ENCODE results near the gene IFRD2.

IFRD2 gene, protein sequence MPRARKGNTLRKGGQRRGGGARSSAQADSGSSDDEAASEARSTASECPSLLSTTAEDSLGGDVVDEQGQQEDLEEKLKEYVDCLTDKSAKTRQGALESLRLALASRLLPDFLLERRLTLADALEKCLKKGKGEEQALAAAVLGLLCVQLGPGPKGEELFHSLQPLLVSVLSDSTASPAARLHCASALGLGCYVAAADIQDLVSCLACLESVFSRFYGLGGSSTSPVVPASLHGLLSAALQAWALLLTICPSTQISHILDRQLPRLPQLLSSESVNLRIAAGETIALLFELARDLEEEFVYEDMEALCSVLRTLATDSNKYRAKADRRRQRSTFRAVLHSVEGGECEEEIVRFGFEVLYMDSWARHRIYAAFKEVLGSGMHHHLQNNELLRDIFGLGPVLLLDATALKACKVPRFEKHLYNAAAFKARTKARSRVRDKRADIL

DNA sequence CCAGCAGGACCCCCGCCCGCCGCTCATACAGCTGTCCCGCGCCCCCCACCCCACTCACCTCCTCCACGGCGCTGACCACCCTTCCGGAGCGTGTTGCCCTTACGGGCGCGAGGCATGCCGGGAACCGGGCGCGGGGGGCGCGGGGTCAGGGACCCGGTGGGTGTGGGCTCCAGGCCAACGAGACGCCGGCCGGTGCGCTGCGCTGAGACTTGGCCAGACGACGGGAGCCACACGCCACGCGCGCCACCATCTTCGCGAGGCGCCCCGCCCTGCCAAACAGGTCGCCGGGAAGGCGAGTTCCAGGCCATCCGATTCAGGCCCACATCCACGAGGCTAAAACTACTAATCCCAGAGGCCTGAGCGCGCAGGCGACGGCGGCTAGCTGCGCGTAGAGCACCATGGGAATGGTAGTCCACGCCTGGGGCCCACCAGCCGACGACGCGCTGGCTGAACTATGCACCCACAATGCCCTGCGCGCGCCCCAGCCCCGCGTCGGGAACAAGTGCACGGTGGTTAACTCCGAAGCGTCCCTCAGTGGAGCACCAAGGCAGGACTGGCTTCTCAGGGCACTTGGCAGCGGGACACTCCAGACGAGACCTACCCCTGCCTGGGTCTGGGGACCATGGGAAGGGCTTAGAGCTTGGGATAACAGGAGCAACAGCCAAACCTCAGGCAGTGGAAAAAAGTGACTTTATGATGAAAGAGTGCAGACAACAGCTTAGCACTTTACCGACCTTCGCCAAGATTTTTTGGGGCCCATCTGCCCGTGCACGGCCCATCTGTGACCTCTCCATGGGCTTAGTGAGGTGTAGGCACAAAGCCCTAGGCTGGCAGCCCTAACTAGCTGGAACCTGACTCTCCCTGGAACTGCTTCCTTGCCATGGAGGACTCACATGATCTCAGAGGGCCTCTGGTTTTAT, at the start of gene IFRD2:
Gene IFRD2 (minus strand): TSS at position 271 of the 920 bp plus-strand sequence. CDS start 155 bp downstream, at position 116.
- DNase-seq, result peak; percentile 90

DNA sequence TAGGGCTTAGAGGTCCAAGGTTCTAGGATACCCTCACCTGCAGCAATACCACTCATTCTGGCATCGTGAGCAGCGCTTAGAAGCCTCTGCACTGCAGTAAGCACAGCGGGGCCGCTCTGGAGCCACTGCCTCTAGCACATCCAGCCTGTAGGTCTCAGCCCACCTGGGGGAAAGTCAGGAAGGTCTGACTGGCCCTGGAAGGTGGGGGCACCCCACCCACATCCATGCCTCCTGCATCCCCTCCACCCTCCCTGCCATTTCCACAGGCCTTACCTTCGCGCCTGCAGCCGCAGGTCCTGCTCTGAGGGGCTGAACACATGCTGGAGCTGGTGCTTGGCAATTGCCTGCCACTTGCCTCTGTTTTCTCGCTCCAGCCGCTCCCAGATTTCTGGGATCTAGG, 49.3 kb upstream of the IFRD2 start:
- DNase-seq, result no peak

DNA sequence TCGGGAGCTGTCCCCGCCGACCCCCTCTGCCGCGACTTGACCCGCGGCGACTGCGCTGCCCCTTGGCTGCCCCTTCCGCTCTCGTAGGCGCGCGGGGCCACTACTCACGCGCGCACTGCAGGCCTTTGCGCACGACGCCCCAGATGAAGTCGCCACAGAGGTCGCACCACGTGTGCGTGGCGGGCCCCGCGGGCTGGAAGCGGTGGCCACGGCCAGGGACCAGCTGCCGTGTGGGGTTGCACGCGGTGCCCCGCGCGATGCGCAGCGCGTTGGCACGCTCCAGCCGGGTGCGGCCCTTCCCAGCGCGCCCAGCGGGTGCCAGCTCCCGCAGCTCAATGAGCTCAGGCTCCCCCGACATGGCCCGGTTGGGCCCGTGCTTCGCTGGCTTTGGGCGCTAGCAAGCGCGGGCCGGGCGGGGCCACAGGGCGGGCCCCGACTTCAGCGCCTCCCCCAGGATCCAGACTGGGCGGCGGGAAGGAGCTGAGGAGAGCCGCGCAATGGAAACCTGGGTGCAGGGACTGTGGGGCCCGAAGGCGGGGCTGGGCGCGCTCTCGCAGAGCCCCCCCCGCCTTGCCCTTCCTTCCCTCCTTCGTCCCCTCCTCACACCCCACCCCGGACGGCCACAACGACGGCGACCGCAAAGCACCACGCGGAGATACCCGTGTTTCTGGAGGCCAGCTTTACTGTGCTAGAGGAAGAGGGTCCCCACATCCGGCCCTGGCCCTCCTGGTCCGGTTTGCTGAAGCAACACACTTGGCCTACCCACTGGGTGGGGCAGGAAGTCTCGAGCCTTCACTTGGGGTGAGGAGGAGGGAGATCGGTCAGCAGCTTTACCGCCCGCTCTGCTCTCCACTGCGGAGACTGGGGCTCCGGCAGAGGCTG, 48.5 kb upstream of the IFRD2 start, which contains the start of gene RASSF1:
Gene RASSF1 (minus strand): TSS at position 389 of the 882 bp plus-strand sequence. CDS start 31 bp downstream, at position 358.
- DNase-seq, result no peak

DNA sequence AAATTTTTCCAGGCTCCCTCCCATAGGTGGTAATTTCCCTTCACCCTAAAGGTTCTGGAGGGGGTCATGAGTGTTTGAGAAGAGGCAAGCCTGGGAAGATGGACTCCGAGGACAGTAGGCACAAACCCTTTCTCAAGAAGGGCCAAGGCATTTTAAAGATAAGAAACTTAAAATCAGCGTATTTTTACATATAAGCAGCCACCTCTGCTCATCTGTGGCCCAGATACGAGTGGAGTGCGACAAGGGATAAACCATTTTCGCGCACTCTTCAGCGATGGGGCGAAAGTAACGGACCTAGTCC, 47.9 kb upstream of the IFRD2 start:
- DNase-seq, result no peak

DNA sequence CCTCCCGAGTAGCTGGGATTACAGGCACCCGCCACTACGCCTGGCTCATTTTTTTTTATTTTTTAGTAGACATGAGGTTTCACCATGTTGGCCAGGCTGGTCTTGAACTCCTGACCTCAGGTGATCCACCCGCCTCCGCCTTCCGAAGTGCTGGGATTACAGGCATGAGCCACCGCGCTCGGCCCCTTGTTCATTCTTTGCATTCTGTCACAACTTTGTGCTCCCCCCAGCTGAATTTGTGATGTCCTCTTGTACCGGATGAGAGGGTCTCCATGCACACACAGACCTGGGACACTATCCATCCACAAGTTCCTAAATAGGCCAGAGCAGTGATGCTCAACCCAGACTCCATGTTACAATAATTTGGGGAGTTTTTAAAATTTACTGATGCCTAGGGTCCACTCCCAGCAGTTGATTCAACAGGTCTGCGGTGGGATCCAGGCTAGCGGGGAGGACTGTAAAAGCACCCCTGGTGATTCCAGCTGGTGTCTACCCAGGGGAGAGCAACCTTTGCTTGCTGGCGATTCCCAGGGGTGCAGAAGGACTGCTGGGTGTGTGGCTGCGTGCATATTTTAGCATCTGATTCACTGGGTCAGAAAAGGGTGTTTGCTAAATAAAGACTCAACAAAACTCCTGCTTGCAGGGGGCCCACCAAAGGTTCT, 47.4 kb upstream of the IFRD2 start:
- DNase-seq, result no peak

DNA sequence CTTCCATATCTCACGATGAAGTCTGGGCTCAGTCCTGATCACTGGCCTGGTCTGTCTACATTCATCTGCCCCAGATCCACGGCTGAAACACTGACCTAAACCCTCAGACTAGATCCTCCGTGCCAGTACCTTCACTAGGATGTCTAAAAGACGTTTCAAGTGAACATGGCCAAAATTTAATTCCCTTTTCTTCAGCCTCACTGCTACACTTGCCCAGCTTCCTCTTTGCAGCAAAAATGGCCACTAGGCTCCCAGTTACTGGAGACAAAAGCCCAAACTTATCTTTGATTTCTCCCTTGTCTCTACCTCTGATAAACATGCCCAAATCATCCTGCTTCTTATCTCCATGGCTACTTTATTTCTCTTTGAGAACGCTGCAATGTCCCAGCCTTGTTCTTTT, 46.7 kb upstream of the IFRD2 start:
- DNase-seq, result no peak

DNA sequence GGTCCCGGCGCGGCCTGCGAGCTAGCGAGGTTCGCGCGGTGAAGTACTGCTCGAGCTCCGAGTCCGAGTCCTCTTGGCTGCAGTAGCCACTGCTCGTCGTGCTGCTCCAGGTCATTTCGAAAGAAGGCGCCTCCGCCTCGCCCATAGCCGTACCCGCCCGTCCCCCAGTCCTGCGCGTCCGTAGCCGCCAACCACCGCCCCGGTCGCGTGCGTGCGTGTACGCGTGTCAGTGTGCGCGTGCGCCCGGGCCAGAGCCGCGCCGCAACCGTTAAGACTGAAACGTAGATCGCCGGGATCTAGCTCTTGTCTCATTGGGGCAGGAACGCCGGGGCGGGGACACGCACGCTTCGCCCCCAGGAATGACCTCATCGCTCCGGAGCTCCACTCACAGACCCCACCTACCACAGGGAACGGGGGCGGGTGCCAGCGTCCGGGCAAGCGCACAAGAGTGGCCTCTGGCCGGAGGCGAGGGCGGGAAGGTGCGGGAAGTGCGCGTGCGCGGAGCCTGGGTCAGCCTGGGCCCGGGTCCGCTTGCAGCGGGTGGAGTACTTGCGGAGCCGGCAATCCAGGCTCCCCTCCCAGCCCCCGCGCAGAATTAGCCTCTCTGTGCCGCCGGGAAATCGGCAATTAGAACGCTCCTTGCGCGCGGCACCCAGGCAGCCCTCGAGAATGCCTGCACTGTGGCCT, 45.1 kb upstream of the IFRD2 start:
- DNase-seq, result peak; percentile 90

DNA sequence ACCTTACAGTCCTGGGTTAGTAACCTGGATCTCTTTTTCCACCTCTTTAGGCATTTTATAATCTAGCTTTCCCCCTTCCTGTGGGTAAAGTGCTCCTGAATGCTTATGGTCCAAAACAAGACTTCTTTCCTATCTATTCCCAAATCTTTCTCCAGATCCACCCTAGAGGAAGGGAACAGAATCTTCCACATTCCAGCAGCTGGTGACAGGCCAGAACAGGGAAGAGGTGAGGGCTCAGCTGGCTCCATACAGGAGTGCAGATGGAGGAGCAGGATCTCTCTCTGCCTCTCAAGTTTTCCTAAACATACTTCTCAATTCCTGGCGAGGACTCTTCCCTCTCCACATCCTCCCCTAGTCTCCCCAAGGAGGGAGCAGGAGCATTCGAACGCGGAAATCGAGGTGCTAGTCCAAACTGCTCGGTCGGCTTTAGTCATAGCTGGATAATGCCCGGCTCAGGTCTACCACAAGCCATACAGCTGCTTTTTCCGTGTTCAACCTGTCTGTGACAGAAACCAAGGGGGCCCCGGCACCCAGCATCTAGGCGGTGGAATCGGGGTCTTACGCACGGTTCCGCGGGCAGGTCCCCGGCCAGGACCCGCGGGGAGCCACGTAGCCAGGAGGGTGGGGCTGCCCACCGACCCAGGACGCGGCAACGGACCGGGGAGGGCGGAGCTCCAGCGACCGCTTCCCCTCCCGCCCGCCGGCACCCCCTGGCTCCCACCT, 44.4 kb upstream of the IFRD2 start:
- no peak for DNase-seq

DNA sequence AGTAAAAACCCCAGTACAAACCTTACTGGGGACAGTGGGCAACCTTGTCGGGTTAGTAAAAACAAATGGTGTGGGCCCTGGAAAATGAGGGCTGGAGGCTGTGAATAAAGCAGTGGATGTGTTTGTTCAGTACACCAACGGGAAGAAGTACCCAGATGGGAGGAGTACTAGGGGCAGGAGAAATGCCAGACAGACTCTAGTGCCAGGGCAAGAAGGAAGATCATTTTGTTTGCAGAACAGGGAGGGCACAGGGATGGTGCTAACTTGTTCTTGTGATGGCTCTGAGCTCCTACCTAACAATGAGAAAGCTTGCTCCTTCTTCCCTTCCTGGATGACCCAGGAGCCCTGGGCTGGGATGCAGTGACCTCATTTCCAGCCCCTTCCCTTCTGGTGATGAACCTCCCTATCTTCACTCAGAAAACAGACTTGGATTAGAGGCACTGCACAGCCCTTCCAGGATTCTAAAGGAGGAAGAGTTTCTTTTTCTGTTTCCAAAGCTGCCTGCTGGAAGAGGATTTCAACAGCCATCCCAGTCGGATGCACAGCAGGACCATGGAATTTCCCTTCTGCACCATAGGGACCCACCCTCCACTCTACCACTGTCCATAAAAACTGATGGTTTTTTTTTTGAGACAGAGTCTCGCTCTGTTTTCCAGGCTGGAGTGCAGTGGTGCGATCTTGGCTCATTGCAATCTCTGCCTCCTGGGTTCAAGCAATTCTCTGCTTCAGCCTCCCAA, 42.3 kb upstream of the IFRD2 start:
- DNase-seq, result no peak

DNA sequence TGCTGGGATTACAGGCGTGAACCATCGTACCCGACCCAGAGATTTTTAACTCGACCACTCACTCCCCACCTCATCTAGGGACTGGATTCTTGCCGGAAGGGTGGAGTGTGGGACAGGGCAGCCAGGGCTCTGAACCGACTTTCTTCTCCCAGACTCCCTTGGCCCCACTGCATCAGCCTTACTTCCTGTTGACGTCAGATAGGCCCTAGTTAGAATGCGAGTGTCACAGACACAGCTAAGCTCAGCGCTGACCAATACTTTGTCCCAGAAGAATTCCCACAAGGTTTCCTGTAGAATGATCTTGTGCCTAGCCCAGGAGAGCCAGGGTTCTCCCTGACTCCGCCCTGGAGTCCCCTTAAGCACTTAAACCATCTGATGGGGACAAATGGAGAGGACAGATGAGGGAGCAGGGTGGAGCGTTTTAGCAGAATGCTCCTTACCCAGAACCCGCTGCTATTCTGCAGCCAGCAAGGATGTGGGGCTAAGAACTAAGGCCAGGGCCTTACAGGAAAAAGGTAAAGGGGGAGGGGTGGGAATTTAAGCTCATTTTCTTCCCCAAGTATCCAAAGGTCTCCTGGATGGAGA, 41.6 kb upstream of the IFRD2 start:
- DNase-seq, result no peak

DNA sequence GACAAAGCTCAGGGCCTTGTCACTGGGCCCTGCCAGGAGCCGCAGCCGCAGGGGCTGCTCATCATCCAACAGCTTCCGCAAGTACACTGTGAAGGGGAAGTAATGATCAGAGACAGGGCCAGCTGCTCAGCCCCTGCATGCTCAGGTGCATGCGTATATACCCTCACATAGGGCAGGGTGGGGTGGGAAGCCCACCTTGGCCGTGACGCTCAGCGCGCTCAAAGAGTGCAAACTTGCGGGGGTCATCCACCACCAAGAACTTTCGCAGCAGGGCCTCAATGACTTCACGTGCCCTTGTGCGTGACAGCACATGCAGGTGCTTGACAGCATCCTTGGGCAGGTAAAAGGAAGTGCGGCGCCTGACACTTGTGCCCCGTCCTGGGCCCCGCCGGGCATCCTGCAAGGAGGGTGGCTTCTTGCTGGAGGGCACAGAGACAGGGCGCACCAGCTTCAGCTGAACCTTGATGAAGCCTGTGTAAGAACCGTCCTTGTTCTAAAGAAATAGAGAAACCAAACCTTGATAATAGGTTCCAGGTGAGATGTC, 39.2 kb upstream of the IFRD2 start:
- DNase-seq, result no peak

DNA sequence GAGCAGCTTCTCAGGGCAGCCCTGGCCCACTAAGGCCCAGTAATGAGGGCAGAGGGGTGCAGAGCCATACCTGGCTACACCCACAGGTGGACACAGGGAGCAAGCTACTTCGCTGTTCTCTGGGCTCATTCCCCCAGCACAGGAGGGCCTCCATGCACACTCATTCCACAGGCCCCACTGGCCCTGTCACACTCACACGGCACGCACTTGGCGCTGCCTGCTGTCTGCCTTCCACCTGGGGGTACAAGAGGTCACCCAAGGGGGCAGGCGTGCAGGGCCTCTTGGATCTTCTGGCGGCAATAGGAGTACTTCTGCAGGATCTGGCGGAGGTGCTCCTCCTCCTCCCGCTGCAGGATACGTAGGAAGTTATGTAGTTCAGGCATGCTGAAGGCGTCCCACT, 38.1 kb upstream of the IFRD2 start:
- DNase-seq, result no peak

DNA sequence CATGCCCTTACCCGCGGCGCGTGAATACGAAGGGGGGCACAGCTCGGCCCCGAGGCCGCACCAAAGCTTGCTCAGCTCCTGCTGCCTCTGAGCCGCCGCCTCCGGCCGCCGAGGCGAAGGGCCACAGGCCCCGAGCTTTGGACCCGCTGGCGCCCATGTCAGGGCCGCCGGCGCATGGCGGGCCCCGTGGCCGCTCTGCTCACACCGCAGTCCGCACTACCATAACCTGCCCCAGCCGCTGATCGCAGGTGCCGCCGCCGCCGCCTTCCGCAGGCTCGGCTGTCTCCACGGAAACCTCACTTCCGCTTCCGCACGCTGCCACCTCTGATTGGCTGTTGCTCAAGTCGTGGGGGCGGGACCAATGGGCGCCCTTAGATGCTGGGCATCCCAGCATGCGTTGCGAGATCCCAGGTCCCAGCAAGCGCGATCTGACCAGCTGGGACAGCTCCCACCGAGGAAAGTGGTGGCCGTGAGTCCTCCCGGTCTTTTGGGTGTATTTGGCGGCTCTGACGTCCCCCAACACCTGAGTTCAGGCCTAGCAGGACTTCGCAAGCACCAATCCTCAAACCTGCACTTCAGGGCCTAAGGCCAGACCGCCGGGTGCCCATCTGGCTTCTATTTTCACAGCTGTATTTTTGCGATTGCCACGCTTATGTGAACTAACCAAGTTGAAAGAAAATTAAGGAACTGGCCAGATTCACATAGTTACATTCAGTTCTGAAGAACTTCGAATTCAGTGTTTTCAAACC, 35.9 kb upstream of the IFRD2 start, which contains the start of gene TUSC2:
Gene TUSC2 (minus strand): TSS at position 281 of the 749 bp plus-strand sequence. CDS start 124 bp downstream, at position 157.
- peak; percentile 69 for DNase-seq

DNA sequence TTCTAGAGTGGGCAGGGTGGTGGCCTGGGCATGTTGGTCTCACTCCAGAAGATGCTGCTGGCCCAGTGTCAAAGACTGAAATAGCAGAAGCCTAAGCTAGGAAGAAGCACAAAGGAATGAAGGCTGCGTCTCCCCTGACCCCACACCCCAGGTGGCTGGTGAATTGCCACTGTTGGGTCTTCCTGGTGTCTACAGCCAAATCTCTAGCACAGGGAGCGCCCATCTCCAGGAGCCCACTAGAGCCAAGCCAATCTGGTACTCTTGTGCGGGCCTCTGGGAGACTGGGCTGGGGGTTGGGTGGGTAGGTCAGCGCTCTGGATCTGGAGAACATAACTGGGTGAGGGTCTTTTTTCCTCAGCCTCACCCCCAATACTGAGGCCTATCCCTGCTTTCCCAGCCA, 34.9 kb upstream of the IFRD2 start:
- DNase-seq, result no peak

DNA sequence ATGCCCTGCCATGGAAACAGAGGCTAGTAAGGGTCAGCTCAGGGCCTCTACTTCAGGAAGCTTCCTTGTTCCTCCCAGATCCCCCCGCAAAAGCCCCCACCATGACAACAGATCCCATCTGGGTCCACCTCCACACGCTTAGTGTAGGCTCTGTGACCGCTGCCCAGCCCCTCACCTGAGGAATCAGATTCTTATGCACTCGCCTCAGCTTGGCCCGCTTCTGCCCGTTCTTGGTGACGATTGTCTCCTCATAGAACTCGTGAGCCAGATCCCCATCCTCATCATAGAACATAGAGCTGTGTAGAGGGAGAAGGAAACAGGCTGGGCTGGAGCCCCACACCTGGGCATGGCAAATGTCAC, 33.9 kb upstream of the IFRD2 start:
- no peak for DNase-seq

DNA sequence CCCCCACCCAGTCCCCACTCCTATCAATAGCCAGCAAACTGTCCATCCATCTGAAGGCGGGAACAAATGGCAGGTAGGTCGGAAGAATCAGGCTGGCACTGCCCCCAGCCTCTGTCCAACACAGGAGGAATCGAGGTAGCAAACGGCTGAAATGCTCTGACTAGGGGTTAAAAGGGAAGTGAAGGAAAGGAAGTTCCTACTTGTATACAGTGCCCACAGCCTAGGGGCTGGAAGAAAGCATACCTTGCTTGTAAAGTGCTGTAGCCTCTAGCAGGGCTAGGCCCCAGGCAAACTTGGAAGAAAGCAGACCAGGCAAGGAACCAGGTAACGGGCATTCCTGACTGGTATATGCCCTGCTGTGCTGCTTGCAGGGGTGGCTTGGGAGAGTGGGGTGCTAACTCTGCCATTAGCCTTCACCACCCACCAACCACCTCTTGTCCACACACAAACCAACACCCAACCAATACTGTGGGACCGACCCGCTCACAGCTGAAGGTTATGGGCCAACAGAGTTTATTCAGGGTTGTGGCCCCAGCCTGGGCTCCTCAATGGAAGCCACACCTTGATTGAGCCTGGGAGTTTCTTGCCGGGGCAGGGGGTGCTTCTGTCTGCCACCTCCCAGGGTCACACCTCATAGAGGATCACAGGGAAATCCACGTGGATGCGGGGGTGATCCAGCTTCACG, 33.4 kb upstream of the IFRD2 start:
- DNase-seq, result no peak

DNA sequence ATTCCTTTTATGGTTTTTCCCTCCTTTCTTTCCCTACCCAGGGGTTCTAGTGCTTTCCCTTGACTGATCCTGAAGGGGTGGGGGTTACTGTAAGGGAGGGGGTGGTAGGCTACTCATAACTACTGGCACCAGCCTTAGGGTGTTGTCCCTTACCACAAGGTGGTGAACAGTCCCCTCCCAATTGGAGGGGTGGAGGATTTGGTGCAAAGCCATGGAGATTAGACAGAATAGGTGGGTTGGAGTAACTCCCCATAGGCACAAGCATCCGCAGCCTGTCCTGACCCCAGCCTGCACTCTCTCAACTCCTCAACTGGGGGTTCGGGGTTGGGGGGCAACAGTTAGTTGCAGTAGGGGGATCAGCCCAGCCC, 32.9 kb upstream of the IFRD2 start:
- DNase-seq, result no peak

All from NCI-H524 treated with DMSO at 0.1 percent for 48 hours (cell line).